PC-9 (cell line): Measurements from ENCODE around the gene HES2. TPM values are rescaled to one million over a fixed set of nuclear protein-coding genes. Genes with fewer than 3 reads are reported as not detected.

ENCODE experiments used
- BruUV-seq: library from RNA; stranded (reverse); fragments of 400-500 nt; replicated peaks from 2 replicates; lab custom pipeline; 2021; lab: Mats Ljungman, UMichigan
- CTCF ChIA-PET: fragments of 300-600 bp; sonication (Branson Sonifier 250); formaldehyde crosslinking; loops from one replicate; lab custom pipeline; 2022; ENCODE audit warnings: antibody characterized with exemption; lab: Charles Lee
- POLR2A ChIA-PET: fragments of 300-600 bp; sonication (Branson Sonifier 250); formaldehyde crosslinking; loops from one replicate; lab custom pipeline; 2022; ENCODE audit warnings: antibody characterized with exemption; ENCODE audit not compliant: unreplicated experiment; lab: Charles Lee
- DNase-seq, 2 experiments: peaks; one replicate each; pipeline versions ENCODE4 v3.0.0 to v3.0.0-alpha.2; 2015 to 2022; ENCODE audit warnings: mixed read lengths in 1 of 2
- H2AFZ ChIP-seq: fragments of 200-600 bp; sonication (generic); 2 replicates; pipeline ENCODE4 v1.8.1; 2017; ENCODE audit warnings: antibody characterized with exemption
- H3F3A ChIP-seq: fragments of 200-600 bp; sonication (generic); 2 replicates; pipeline ENCODE4 v1.8.1; 2017; ENCODE audit warnings: antibody characterized with exemption, mild to moderate bottlenecking, low read depth; ENCODE audit not compliant: insufficient read depth
- H3K27ac ChIP-seq: fragments of 200-600 bp; sonication (generic); 2 replicates; pipeline ENCODE4 v1.6.1; 2016; ENCODE audit warnings: mixed run types
- H3K27me3 ChIP-seq: fragments of 200-600 bp; sonication (generic); 2 replicates; pipeline ENCODE4 v1.6.1; 2016; ENCODE audit warnings: low read depth, mixed run types; ENCODE audit not compliant: insufficient read depth
- H3K36me3 ChIP-seq: fragments of 200-600 bp; sonication (generic); 2 replicates; pipeline ENCODE4 v1.6.1; 2016; ENCODE audit warnings: low read depth, mixed run types
- H3K4me1 ChIP-seq: fragments of 200-600 bp; sonication (generic); replicated peaks from 2 replicates; pipeline ENCODE4 v1.6.1; 2016; ENCODE audit warnings: mixed run types; ENCODE audit not compliant: insufficient read depth
- H3K4me2 ChIP-seq: fragments of 200-600 bp; sonication (generic); 2 replicates; pipeline ENCODE4 v1.6.1; 2017; ENCODE audit warnings: mixed run types
- H3K4me3 ChIP-seq: fragments of 200-600 bp; sonication (generic); 2 replicates; pipeline ENCODE4 v1.6.1; 2016; ENCODE audit warnings: mixed run types
- H3K79me2 ChIP-seq: fragments of 200-600 bp; sonication (generic); 2 replicates; pipeline ENCODE4 v1.6.1; 2017; ENCODE audit warnings: low read depth, mixed run types
- H3K9me2 ChIP-seq: fragments of 200-600 bp; sonication (generic); 2 replicates; pipeline ENCODE4 v1.8.1; 2017; ENCODE audit warnings: mild to moderate bottlenecking; ENCODE audit not compliant: insufficient read depth
- H3K9me3 ChIP-seq: fragments of 200-600 bp; sonication (generic); 2 replicates; pipeline ENCODE4 v1.8.1; 2016; ENCODE audit warnings: low read depth; ENCODE audit not compliant: insufficient read depth
- H4K20me1 ChIP-seq: fragments of 200-600 bp; sonication (generic); 2 replicates; pipeline ENCODE4 v1.8.1; 2017; ENCODE audit not compliant: insufficient read depth
- CTCF ChIP-seq: fragments of 200-600 bp; sonication (generic); conservative IDR thresholded peaks from 2 replicates; pipeline ENCODE4 v1.6.1; 2017; ENCODE audit warnings: mixed run types, antibody characterized with exemption, mild to moderate bottlenecking, moderate library complexity
- EZH2 ChIP-seq: fragments of 200-600 bp; sonication (generic); IDR thresholded peaks from 2 replicates; pipeline ENCODE4 v1.8.0; 2017; ENCODE audit warnings: antibody characterized with exemption, low read depth
- intact Hi-C: fragments of 100-400 bp; cut with micrococcal nuclease; formaldehyde crosslinking; loops from one replicate; pipeline ENCODE4 v1.10.0; 2022; ENCODE audit not compliant: unreplicated experiment
- total RNA-seq: library from RNA; stranded (reverse); gene quantifications from 2 replicates; pipeline ENCODE4 v1.2.3, GENCODE V29; 2021

Gene HES2
- total RNA-seq, 1 experiment from 2014 or later = 2.1 TPM

- no peaks in the 10 kb centered on the region for H4K20me1 ChIP-seq
- DNase-seq = peak; percentile 55 to 82
- peak overlapping the region; percentile 84 for H3K27ac ChIP-seq
- no peaks in the 10 kb centered on the region for H3K9me2 ChIP-seq
- TF ChIP-seq EZH2 (no peak), CTCF (peak; percentile 6; the same call in 1 of the 2 replicates)
- H3K9me3 ChIP-seq = no peaks in the 10 kb centered on the region
- H3K4me3 ChIP-seq = no peak overlapping the region
- ChIA-PET POLR2A (interaction anchor here (0.8 kb wide), 1 partner anchor 28 kb away, joined by 8 read pairs; no protein-coding TSS in a partner anchor), CTCF (interaction anchor here (0.6 to 1.6 kb wide), 2 partner anchors 9 to 26 kb away, joined by 3 to 9 read pairs; no protein-coding TSS in a partner anchor)
- no peaks in the 10 kb centered on the region for H3K36me3 ChIP-seq
- no peaks in the 10 kb centered on the region for H3K79me2 ChIP-seq
- H3K27me3 ChIP-seq = no peaks in the 10 kb centered on the region
- peak overlapping the region; percentile 68 for H3K4me2 ChIP-seq
- no peak overlapping the region for H2AFZ ChIP-seq
- peaks cover 36% of the 10 kb centered on the region for H3K4me1 ChIP-seq
- H3F3A ChIP-seq = peaks cover 19% of the 10 kb centered on the region
- no TSS peak for BruUV-seq
- intact Hi-C loops = no loop called here
Measured at GRCh38 chr1:6414443-6414844, 5.3 kb downstream of the HES2 start.

- Histone ChIP-seq H3K79me2 (no peaks in the 10 kb centered on the region), H3K4me2 (peak overlapping the region; percentile 54), H3K27ac (peak overlapping the region; percentile 84), H2AFZ (no peak overlapping the region), H3F3A (peaks cover 19% of the 10 kb centered on the region), H3K4me1 (peaks cover 36% of the 10 kb centered on the region), H3K9me2 (no peaks in the 10 kb centered on the region), H3K27me3 (no peaks in the 10 kb centered on the region), H3K9me3 (no peaks in the 10 kb centered on the region), H3K36me3 (no peaks in the 10 kb centered on the region), H3K4me3 (no peak overlapping the region), H4K20me1 (no peaks in the 10 kb centered on the region)
- intact Hi-C loops = loop anchor here (2.0 kb wide), 1 partner anchor 14 kb away; no protein-coding TSS in a partner anchor
- no TSS peak for BruUV-seq
- DNase-seq = peak; percentile 44 to 79
- CTCF ChIA-PET = interaction anchor here (0.5 to 0.6 kb wide), 2 partner anchors 48 to 55 kb away, joined by 5 read pairs; no protein-coding TSS in a partner anchor
- POLR2A ChIA-PET = no interaction called here
- TF ChIP-seq CTCF (no peak), EZH2 (no peak)
Measured at GRCh38 chr1:6412896-6413295, 6.8 kb downstream of the HES2 start.

GRCh38 chr1:6410248-6410893, 9.3 kb downstream of the HES2 start:
- Histone ChIP-seq H3K4me2 (peak overlapping the region; percentile 13; the same call in 1 of the 2 replicates), H3K4me3 (no peak overlapping the region), H3K79me2 (no peaks in the 10 kb centered on the region), H3K9me3 (no peaks in the 10 kb centered on the region), H2AFZ (no peak overlapping the region), H3K27me3 (no peaks in the 10 kb centered on the region), H3F3A (peaks cover 19% of the 10 kb centered on the region), H3K9me2 (no peaks in the 10 kb centered on the region), H3K36me3 (no peaks in the 10 kb centered on the region), H3K27ac (no peak overlapping the region), H4K20me1 (no peaks in the 10 kb centered on the region), H3K4me1 (peaks cover 28% of the 10 kb centered on the region)
- POLR2A ChIA-PET = no interaction called here
- CTCF ChIA-PET = no interaction called here
- BruUV-seq = no TSS peak
- peak in 1 of 2 experiments; percentile 35 for DNase-seq
- intact Hi-C loops = no loop called here
- TF ChIP-seq EZH2 (no peak), CTCF (no peak)
